Cerebellar nuclear complex (tissue), 1 donor: ENCODE results near the gene GRM6.

Experiments
- DNase-seq, 2 experiments: peaks; one replicate each; lab custom pipeline; 2025; lab: John Stamatoyannopoulos, UW

The GRM6 gene

DNA sequence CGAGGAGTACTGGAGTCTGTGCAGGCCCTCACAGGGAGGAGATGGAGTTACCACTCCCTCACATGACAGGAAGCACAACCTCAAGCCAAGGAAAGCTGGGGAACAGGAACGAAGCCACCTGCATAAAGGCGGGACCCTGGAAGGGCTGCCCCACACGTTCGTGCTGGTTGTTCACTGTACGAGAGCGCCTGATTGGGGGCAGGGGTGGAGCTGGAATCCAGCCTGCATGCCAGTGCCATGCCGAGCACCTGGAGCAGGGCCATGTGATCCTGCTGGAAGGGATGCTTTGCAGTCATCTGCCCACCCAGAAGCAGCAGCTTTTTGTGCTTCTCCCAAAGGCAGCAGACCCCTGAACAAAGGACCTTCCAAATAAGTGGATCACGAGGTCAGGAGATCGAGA, 11.4 kb downstream of the GRM6 start:
- no peak for DNase-seq

DNA sequence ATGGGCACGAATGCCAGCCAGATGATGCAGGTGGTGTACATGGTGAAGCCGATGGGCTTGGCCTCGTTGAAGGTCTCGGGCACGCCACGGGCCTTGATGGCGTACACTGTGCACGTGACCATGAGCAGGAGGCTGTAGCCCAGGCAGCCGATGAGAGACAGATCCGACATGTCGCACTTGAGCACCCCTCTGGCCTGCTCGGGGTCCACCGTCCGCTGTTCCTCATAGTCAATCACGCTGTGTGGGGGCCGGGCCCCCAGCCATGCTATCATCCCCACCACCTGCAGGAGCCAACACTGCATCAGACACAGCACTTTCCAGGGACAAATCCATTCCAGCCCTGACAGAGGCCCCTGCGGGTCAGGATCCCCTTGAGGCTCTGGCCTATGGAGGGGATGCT, 12.2 kb downstream of the GRM6 start:
- no peak for DNase-seq

DNA sequence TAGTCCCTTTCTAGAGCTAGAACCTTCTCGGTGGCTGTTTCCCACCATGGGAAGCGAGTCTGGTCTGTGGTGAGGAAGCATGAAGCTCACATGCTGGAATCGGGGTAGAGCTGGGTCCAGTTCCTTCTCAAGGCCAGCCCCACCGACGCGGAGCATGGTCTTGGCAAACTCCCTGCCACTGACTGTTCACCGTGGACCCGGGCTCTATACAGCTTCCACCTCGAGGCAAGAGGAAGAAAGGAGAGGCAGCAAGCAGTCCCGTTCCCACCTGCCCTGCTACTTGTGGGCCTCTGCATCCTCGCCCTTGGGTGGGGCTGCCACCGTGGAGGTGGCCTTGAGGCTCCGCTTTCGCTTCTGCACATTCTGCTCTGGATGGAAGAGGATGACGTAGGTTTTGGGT, 13.7 kb downstream of the GRM6 start:
- DNase-seq: no peak

DNA sequence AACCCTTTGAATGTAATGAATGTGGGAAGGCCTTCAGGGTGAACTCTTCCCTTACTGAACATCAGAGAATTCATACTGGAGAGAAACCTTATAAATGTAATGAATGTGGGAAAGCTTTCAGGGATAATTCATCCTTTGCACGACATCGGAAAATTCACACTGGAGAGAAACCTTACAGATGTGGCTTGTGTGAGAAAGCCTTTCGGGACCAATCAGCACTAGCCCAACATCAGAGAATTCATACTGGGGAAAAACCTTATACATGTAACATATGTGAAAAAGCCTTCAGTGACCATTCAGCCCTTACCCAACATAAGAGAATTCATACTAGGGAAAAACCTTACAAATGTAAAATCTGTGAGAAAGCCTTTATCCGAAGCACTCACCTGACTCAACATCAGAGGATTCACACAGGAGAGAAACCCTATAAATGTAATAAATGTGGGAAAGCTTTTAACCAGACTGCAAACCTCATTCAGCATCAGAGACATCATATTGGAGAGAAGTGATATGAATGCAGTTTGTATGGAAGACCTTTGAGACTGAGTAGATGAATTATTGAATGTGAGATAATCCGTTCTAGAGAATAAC, 29.6 kb downstream of the GRM6 start:
- no peak for DNase-seq

DNA sequence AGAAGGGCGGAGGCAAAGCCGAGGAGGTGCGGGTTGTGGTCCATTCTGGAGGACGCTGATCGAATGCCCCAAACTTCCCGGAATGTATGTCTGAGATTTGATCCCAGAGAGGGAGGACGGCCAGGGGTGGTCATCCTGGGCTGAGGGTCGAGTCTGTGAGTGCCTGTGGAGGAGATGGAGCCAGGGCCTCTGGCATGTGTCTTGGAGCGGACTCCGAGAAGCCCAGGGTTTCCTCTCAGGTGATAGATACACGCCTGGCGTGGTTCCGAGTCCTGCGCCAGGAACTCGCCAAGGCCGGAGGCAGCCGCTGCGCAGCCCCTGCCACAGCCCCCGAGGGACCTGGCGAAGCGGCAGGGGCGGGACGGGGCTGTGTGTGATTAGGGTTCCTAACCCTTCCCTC, 53.8 kb downstream of the GRM6 start:
- no peak for DNase-seq

DNA sequence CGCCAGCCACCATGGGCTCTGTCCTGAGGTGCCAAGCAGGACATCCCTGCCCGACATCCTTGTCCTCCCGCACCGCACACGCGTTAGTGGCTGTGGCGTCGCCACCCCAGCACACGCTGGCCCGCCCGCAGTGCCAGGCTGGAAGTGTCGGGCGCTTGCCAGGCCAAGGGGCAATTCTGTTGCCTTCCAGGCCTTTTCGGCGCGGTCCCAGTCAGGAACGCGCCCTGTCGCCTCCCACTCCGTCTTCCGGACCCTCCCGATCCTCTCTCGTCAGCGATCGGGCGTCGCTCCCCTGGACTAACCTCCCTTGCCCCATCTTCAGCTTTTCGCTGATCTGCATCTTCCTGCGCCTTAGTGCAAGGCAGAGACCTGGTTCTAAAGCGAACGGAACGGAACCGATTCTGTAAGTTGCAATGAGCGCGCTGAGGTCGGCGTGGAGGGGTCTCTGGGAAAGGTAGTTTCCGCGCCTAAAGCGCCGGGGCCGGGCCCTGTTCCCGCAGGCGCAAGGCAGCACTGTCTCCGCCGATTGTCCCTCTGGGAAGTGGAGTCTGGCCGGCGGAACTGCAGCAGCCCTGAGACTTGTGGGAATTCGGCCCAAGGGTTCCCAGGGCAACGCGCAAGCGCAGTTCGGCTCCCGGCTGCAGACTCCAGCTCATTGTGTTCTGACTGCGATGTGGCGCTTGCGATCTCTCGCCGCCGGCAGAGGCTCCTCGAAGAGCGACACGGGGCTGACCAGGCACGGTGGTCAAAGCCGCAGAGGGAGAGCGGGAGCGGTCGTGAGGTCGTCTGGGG, 54.4 kb downstream of the GRM6 start, which contains the start of gene ZNF454:
TSS of gene ZNF454 (plus strand) at position 630 of the 792 bp plus-strand sequence. CDS start 1,594 bp downstream, outside the sequence.
- DNase-seq: peak; percentile 65 to 88

DNA sequence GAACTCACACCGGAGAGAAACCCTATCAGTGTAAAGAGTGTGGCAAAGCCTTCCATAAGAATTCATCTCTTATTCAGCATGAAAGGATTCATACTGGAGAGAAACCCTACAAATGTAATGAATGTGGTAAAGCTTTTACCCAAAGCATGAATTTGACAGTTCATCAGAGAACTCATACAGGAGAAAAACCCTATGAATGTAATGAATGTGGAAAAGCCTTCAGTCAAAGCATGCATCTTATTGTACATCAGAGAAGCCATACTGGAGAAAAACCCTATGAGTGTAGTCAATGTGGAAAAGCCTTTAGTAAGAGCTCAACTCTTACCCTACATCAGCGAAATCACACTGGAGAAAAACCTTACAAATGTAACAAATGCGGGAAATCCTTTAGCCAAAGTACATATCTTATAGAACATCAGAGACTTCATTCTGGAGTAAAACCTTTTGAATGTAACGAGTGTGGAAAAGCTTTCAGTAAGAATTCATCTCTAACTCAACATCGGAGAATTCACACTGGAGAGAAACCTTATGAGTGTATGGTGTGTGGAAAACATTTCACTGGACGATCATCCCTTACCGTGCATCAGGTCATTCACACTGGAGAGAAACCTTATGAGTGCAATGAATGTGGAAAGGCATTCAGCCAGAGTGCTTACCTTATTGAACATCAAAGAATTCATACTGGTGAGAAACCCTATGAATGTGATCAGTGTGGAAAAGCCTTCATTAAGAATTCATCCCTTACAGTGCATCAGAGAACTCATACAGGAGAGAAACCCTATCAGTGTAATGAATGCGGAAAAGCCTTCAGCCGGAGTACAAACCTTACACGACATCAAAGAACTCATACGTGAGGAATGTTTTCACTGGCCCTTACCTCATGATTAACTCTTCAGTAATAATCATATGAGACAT, 63.0 kb downstream of the GRM6 start:
- DNase-seq: no peak
